Ammon's horn (tissue), 1 donor: ENCODE results near the gene SPACA5.
A peak's percentile ranks its signal among the peaks of the same experiment; 100 is the strongest.
"Not testable (repeated sequence)": the region's sequence is repeated elsewhere in the genome, so short reads cannot be mapped to it uniquely, and the experiment has no call there.

Experiments
- DNase-seq: peaks from one replicate; pipeline ENCODE4 v3.0.0-alpha.2; 2016; ENCODE audit warnings: low spot score

Gene SPACA5

GRCh38 chrX:48006688-48007087 lies at the start of gene SPACA5:
SPACA5 (plus strand) TSS chrX:48006988; CDS start chrX:48007803, 815 bp downstream.
- DNase-seq = not testable (repeated sequence)

GRCh38 chrX:47958206-47958605 lies 48.6 kb upstream of the SPACA5 start:
- not testable (repeated sequence) for DNase-seq

GRCh38 chrX:47958761-47959342 lies 47.9 kb upstream of the SPACA5 start:
- no peak for DNase-seq

- no peak for DNase-seq
These were observed 46.4 kb upstream of the SPACA5 start for GRCh38 chrX:47960406-47960805.

- DNase-seq = not testable (repeated sequence)
These were observed 45.0 kb upstream of the SPACA5 start for GRCh38 chrX:47961830-47962229.

- not testable (repeated sequence) for DNase-seq
These were observed 41.3 kb upstream of the SPACA5 start for GRCh38 chrX:47965526-47965925.

GRCh38 chrX:47973235-47973634 lies 33.6 kb upstream of the SPACA5 start:
- DNase-seq = no peak

- DNase-seq = no peak
These were observed 30.3 kb upstream of the SPACA5 start for GRCh38 chrX:47976254-47977151.

GRCh38 chrX:47991263-47992094 lies 15.3 kb upstream of the SPACA5 start:
- DNase-seq = no peak

- DNase-seq = peak; percentile 1
These were observed 14.8 kb upstream of the SPACA5 start for GRCh38 chrX:47992095-47992380.

GRCh38 chrX:47992669-47993068 lies 14.1 kb upstream of the SPACA5 start:
- DNase-seq = no peak

- DNase-seq = no peak
These were observed 5.5 kb upstream of the SPACA5 start for GRCh38 chrX:48001260-48001659.

GRCh38 chrX:48002319-48002718 lies 4.5 kb upstream of the SPACA5 start:
- DNase-seq = peak; percentile 1

GRCh38 chrX:48002929-48003328 lies 3.9 kb upstream of the SPACA5 start:
- DNase-seq = no peak

GRCh38 chrX:48003367-48003757 lies 3.4 kb upstream of the SPACA5 start:
- DNase-seq = peak; percentile 1

GRCh38 chrX:48003758-48004457 lies 2.9 kb upstream of the SPACA5 start, which contains the start of gene ZNF182:
ZNF182 (minus strand) TSS chrX:48003989; CDS start chrX:48002609, 1,380 bp downstream.
- DNase-seq = peak; percentile 90

- not testable (repeated sequence) for DNase-seq
These were observed 2.7 kb downstream of the SPACA5 start for GRCh38 chrX:48009445-48009960.

- not testable (repeated sequence) for DNase-seq
These were observed 10.0 kb downstream of the SPACA5 start for GRCh38 chrX:48016583-48017310.

GRCh38 chrX:48019892-48020291 lies 13.1 kb downstream of the SPACA5 start:
- not testable (repeated sequence) for DNase-seq

- DNase-seq = not testable (repeated sequence)
These were observed 13.7 kb downstream of the SPACA5 start for GRCh38 chrX:48020472-48020871.
